ENCODE measurements around the gene CALCB.
"Not testable (repeated sequence)": the region's sequence is repeated elsewhere in the genome, so short reads cannot be mapped to it uniquely, and the experiment has no call there.

CALCB gene

GRCh38 chr11:15073361-15074205 is at the start of gene CALCB:
Gene CALCB (plus strand): TSS chr11:15073593. CDS start chr11:15074719, 1,126 bp downstream.
- DNase-seq (ENCODE audit: low read depth in 1 of 2, low spot score in 1 of 2), result no peak

- DNase-seq (ENCODE audit: low read depth in 1 of 2, low spot score in 1 of 2), result no peak
Observed at GRCh38 chr11:15027011-15027410, 46.4 kb upstream of the CALCB start.

- no peak for DNase-seq (ENCODE audit: low read depth in 1 of 2, low spot score in 1 of 2)
Observed at GRCh38 chr11:15027956-15028355, 45.4 kb upstream of the CALCB start.

GRCh38 chr11:15028379-15028778 is 45.0 kb upstream of the CALCB start:
- no peak for DNase-seq (ENCODE audit: low read depth in 1 of 2, low spot score in 1 of 2)

GRCh38 chr11:15031945-15032344 is 41.4 kb upstream of the CALCB start:
- not testable (repeated sequence) for DNase-seq (ENCODE audit: low read depth in 1 of 2, low spot score in 1 of 2)

GRCh38 chr11:15034687-15035267 is 38.6 kb upstream of the CALCB start:
- DNase-seq (ENCODE audit: low read depth in 1 of 2, low spot score in 1 of 2), result no peak

GRCh38 chr11:15035283-15035682 is 38.1 kb upstream of the CALCB start:
- no peak for DNase-seq (ENCODE audit: low read depth in 1 of 2, low spot score in 1 of 2)

- DNase-seq (ENCODE audit: low read depth in 1 of 2, low spot score in 1 of 2), result no peak
Observed at GRCh38 chr11:15038963-15039362, 34.4 kb upstream of the CALCB start.

GRCh38 chr11:15045209-15045608 is 28.2 kb upstream of the CALCB start:
- DNase-seq (ENCODE audit: low read depth in 1 of 2, low spot score in 1 of 2), result no peak

GRCh38 chr11:15045891-15046290 is 27.5 kb upstream of the CALCB start:
- no peak for DNase-seq (ENCODE audit: low read depth in 1 of 2, low spot score in 1 of 2)

GRCh38 chr11:15046673-15047072 is 26.7 kb upstream of the CALCB start:
- not testable (repeated sequence) for DNase-seq (ENCODE audit: low read depth in 1 of 2, low spot score in 1 of 2)

GRCh38 chr11:15048616-15049015 is 24.8 kb upstream of the CALCB start:
- no peak for DNase-seq (ENCODE audit: low read depth in 1 of 2, low spot score in 1 of 2)

GRCh38 chr11:15053191-15053685 is 20.2 kb upstream of the CALCB start:
- no peak for DNase-seq (ENCODE audit: low read depth in 1 of 2, low spot score in 1 of 2)

- DNase-seq (ENCODE audit: low read depth in 1 of 2, low spot score in 1 of 2), result no peak
Observed at GRCh38 chr11:15055620-15056356, 17.6 kb upstream of the CALCB start.

GRCh38 chr11:15057329-15057728 is 16.1 kb upstream of the CALCB start:
- no peak for DNase-seq (ENCODE audit: low read depth in 1 of 2, low spot score in 1 of 2)

GRCh38 chr11:15059132-15059915 is 14.1 kb upstream of the CALCB start:
- DNase-seq (ENCODE audit: low read depth in 1 of 2, low spot score in 1 of 2), result no peak

GRCh38 chr11:15062599-15062998 is 10.8 kb upstream of the CALCB start:
- DNase-seq (ENCODE audit: low read depth in 1 of 2, low spot score in 1 of 2), result no peak

GRCh38 chr11:15069751-15070150 is 3.6 kb upstream of the CALCB start:
- DNase-seq (ENCODE audit: low read depth in 1 of 2, low spot score in 1 of 2), result not testable (repeated sequence)

- no peak for DNase-seq (ENCODE audit: low read depth in 1 of 2, low spot score in 1 of 2)
Observed at GRCh38 chr11:15071556-15072255, 1.7 kb upstream of the CALCB start.

- DNase-seq (ENCODE audit: low read depth in 1 of 2, low spot score in 1 of 2), result no peak
Observed at GRCh38 chr11:15072551-15073143, 746 bp upstream of the CALCB start.
